ENCODE results near the gene AKNA.

AKNA gene

GRCh38 chr9:114351932-114352331, 35.9 kb downstream of the AKNA start:
- no peak for TF ChIP-seq CTCF (IDR thresholded peaks at IDR 0.05)

GRCh38 chr9:114350636-114351401, 37.0 kb downstream of the AKNA start:
- TF ChIP-seq CTCF (IDR thresholded peaks at IDR 0.05) = no peak

GRCh38 chr9:114349713-114350480, 37.9 kb downstream of the AKNA start:
- TF ChIP-seq CTCF (IDR thresholded peaks at IDR 0.05) = no peak

GRCh38 chr9:114348906-114349482, 38.8 kb downstream of the AKNA start:
- TF ChIP-seq CTCF (IDR thresholded peaks at IDR 0.05) = no peak

- TF ChIP-seq CTCF (IDR thresholded peaks at IDR 0.05) = no peak
Measured at GRCh38 chr9:114348261-114348905, 39.4 kb downstream of the AKNA start.

GRCh38 chr9:114347675-114348074, 40.1 kb downstream of the AKNA start:
- TF ChIP-seq CTCF (IDR thresholded peaks at IDR 0.05) = no peak

GRCh38 chr9:114346146-114346545, 41.6 kb downstream of the AKNA start:
- no peak for TF ChIP-seq CTCF (IDR thresholded peaks at IDR 0.05)

All from LNCAP (cell line).